Measurements from ENCODE around the gene JAG2. TPM values are rescaled to one million over a fixed set of nuclear protein-coding genes. Genes with fewer than 3 reads are reported as not detected.
A peak's percentile ranks its signal among the peaks of the same experiment; 100 is the strongest.

The JAG2 gene
- total and polyA plus RNA-seq, 8 donors = 9.9 to 38.3 (median 11.0) TPM

- 72 to 81% methylated on average over 2 of the region's 2 CpGs for WGBS, 2 donors
- H3K27ac ChIP-seq = no peak overlapping the region
- H3K9me3 ChIP-seq = no peaks in the 10 kb centered on the region
- H3K4me3 ChIP-seq = no peak overlapping the region
- no peak for TF ChIP-seq CTCF (IDR thresholded peaks at IDR 0.05)
- FAIRE-seq (no peak), DNase-seq (no peak), ATAC-seq (no peak)
- intact Hi-C loops (cut with DNase I) = no loop called here
- H3K36me3 ChIP-seq = no peaks in the 10 kb centered on the region
- no peaks in the 10 kb centered on the region for H3K4me1 ChIP-seq
- no peaks in the 10 kb centered on the region for H3K27me3 ChIP-seq
Observed at GRCh38 chr14:105131241-105131640, 37.3 kb downstream of the JAG2 start.

- ATAC-seq = no peak
- no peak for TF ChIP-seq CTCF (IDR thresholded peaks at IDR 0.05)
Observed at GRCh38 chr14:105128059-105128458, 40.5 kb downstream of the JAG2 start.

GRCh38 chr14:105126981-105127329 lies 41.6 kb downstream of the JAG2 start:
- intact Hi-C loops (cut with DNase I) = no loop called here
- no peak for TF ChIP-seq CTCF (IDR thresholded peaks at IDR 0.05)
- H3K27me3 ChIP-seq = no peaks in the 10 kb centered on the region
- H3K4me1 ChIP-seq = no peaks in the 10 kb centered on the region
- FAIRE-seq = no peak
- H3K4me3 ChIP-seq = no peak overlapping the region
- H3K27ac ChIP-seq = no peak overlapping the region
- no peaks in the 10 kb centered on the region for H3K36me3 ChIP-seq
- H3K9me3 ChIP-seq = no peaks in the 10 kb centered on the region
- DNase-seq = no peak
- ATAC-seq = no peak
- 24 to 25% methylated on average over 9 of the region's 9 CpGs for WGBS, 2 donors

More at GRCh38 chr14:105128059-105128458, 40.5 kb downstream of the JAG2 start:
- H3K27ac ChIP-seq = no peak overlapping the region
- 50 to 66% methylated on average over 5 of the region's 5 CpGs for WGBS, 2 donors
- H3K36me3 ChIP-seq = no peaks in the 10 kb centered on the region
- H3K27me3 ChIP-seq = no peaks in the 10 kb centered on the region
- no peak overlapping the region for H3K4me3 ChIP-seq
- intact Hi-C loops (cut with DNase I) = no loop called here
- peak in 1 of 6 donors; percentile 13 for DNase-seq
- no peaks in the 10 kb centered on the region for H3K9me3 ChIP-seq
- no peak for FAIRE-seq
- no peaks in the 10 kb centered on the region for H3K4me1 ChIP-seq

GRCh38 chr14:105126126-105126980 lies 42.2 kb downstream of the JAG2 start:
- Histone ChIP-seq H3K27ac (no peak overlapping the region), H3K27me3 (no peaks in the 10 kb centered on the region), H3K4me1 (no peaks in the 10 kb centered on the region), H3K4me3 (no peak overlapping the region), H3K36me3 (no peaks in the 10 kb centered on the region), H3K9me3 (no peaks in the 10 kb centered on the region)
- intact Hi-C loops (cut with DNase I) = no loop called here
- ATAC-seq (no peak), FAIRE-seq (no peak), DNase-seq (no peak)
- 61 to 66% methylated on average over 22 of the region's 22 CpGs for WGBS, 2 donors
- no peak for TF ChIP-seq CTCF (IDR thresholded peaks at IDR 0.05)

GRCh38 chr14:105124823-105125222 lies 43.8 kb downstream of the JAG2 start:
- Histone ChIP-seq H3K27ac (no peak overlapping the region), H3K36me3 (no peaks in the 10 kb centered on the region), H3K9me3 (no peaks in the 10 kb centered on the region), H3K27me3 (no peaks in the 10 kb centered on the region), H3K4me1 (no peaks in the 10 kb centered on the region), H3K4me3 (no peak overlapping the region)
- ATAC-seq (no peak), DNase-seq (no peak), FAIRE-seq (no peak)
- 64 to 68% methylated on average over 5 of the region's 5 CpGs for WGBS, 2 donors
- intact Hi-C loops (cut with DNase I) = no loop called here
- TF ChIP-seq CTCF (IDR thresholded peaks at IDR 0.05) = no peak
